Measurements from ENCODE around the gene C9orf152. TPM values are rescaled to one million over a fixed set of nuclear protein-coding genes. Genes with fewer than 3 reads are reported as not detected.

C9orf152 gene
- total RNA-seq (under 0.01 TPM in 1 of 2 replicates, not detected in the other), polyA plus RNA-seq (not detected in 2 replicates), polyA minus RNA-seq (ENCODE audit: low replicate concordance) (not detected in 2 replicates)
- 0.24 TPM in 1 of 2 replicates, not detected in the other for polyA plus RNA-seq (2012)

GRCh38 chr9:110208031-110208430, at the start of gene C9orf152:
TSS of gene C9orf152 (minus strand) at chr9:110208159. CDS start at chr9:110207579, 580 bp downstream.
- TF ChIP-seq EZH2 (IDR thresholded peaks at IDR 0.05; ENCODE audit: low read length, missing control alignments) (no peak), CTCF (conservative IDR thresholded peaks at IDR 0.05 in 1 of 2, IDR thresholded peaks at IDR 0.05 in 1 of 2; ENCODE audit: low read depth in 1 of 2, low read length in 2 of 2) (no peak)
- DNase-seq (ENCODE audit: low read depth in 2 of 2) = no peak

GRCh38 chr9:110257097-110257841, 49.3 kb upstream of the C9orf152 start:
- Histone ChIP-seq H3K4me2 (ENCODE audit: extremely low read depth, insufficient read depth, low read length) (peak overlapping the region; percentile 99), H3K79me2 (ENCODE audit: control insufficient read depth, insufficient read depth, low read length) (peaks cover 40% of the 10 kb centered on the region), H3K27me3 (ENCODE audit: control insufficient read depth, insufficient read depth, low read length) (no peaks in the 10 kb centered on the region), H3K9me3 (ENCODE audit: control insufficient read depth, insufficient read depth, low read depth, low read length) (no peaks in the 10 kb centered on the region), H3K36me3 (ENCODE audit: control insufficient read depth, insufficient read depth, low read length) (no peaks in the 10 kb centered on the region), H3K27ac (ENCODE audit: insufficient read depth, low read length) (peak overlapping the region; percentile 98), H3K4me3 (replicated peaks in 1 of 4; ENCODE audit: control extremely low read depth in 1 of 4, insufficient read depth in 1 of 4, low read depth in 3 of 4, low read length in 4 of 4) (peak overlapping the region; percentile 55 to 85 (median 70)), H2AFZ (ENCODE audit: low read length) (peak overlapping the region; percentile 87), H4K20me1 (ENCODE audit: control insufficient read depth, extremely low read depth, insufficient read depth, low read length) (peaks cover 8% of the 10 kb centered on the region), H3K9ac (ENCODE audit: insufficient read depth, low read length) (peak overlapping the region; percentile 91), H3K4me1 (ENCODE audit: control insufficient read depth, extremely low read depth, insufficient read depth, low read length) (peaks cover 8% of the 10 kb centered on the region)
- peak in 1 of 2 donors; percentile 26 for DNase-seq (ENCODE audit: low read depth in 2 of 2)
- TF ChIP-seq CTCF (conservative IDR thresholded peaks at IDR 0.05 in 1 of 2, IDR thresholded peaks at IDR 0.05 in 1 of 2; ENCODE audit: low read depth in 1 of 2, low read length in 2 of 2) (no peak), EZH2 (IDR thresholded peaks at IDR 0.05; ENCODE audit: low read length, missing control alignments) (no peak)

More at GRCh38 chr9:110208031-110208430, at the start of gene C9orf152:
- H2AFZ ChIP-seq (ENCODE audit: low read length) = no peak within 1 kb of the TSS
- no peak within 1 kb of the TSS for H3K9ac ChIP-seq (ENCODE audit: insufficient read depth, low read length)
- H3K4me2 ChIP-seq (ENCODE audit: extremely low read depth, insufficient read depth, low read length) = no peak within 1 kb of the TSS
- H3K27me3 ChIP-seq (ENCODE audit: control insufficient read depth, insufficient read depth, low read length) = peaks cover 11% of the 10 kb centered on the region
- H3K27ac ChIP-seq (ENCODE audit: insufficient read depth, low read length) = no peak within 1 kb of the TSS
- no peaks in the 10 kb centered on the region for H3K79me2 ChIP-seq (ENCODE audit: control insufficient read depth, insufficient read depth, low read length)
- no peak within 1 kb of the TSS for H3K4me3 ChIP-seq (replicated peaks in 1 of 4; ENCODE audit: control extremely low read depth in 1 of 4, insufficient read depth in 1 of 4, low read depth in 3 of 4, low read length in 4 of 4)
- H3K4me1 ChIP-seq (ENCODE audit: control insufficient read depth, extremely low read depth, insufficient read depth, low read length) = no peaks in the 10 kb centered on the region
- H3K9me3 ChIP-seq (ENCODE audit: control insufficient read depth, insufficient read depth, low read depth, low read length) = no peaks in the 10 kb centered on the region
- H3K36me3 ChIP-seq (ENCODE audit: control insufficient read depth, insufficient read depth, low read length) = no peaks in the 10 kb centered on the region
- no peaks in the 10 kb centered on the region for H4K20me1 ChIP-seq (ENCODE audit: control insufficient read depth, extremely low read depth, insufficient read depth, low read length)

- Histone ChIP-seq H4K20me1 (ENCODE audit: control insufficient read depth, extremely low read depth, insufficient read depth, low read length) (peaks cover 8% of the 10 kb centered on the region), H3K9me3 (ENCODE audit: control insufficient read depth, insufficient read depth, low read depth, low read length) (no peaks in the 10 kb centered on the region), H3K79me2 (ENCODE audit: control insufficient read depth, insufficient read depth, low read length) (peaks cover 48% of the 10 kb centered on the region), H3K4me3 (replicated peaks in 1 of 4; ENCODE audit: control extremely low read depth in 1 of 4, insufficient read depth in 1 of 4, low read depth in 3 of 4, low read length in 4 of 4) (peak within 1 kb of the TSS; percentile 71 to 88 (median 84)), H3K4me1 (ENCODE audit: control insufficient read depth, extremely low read depth, insufficient read depth, low read length) (peaks cover 8% of the 10 kb centered on the region), H2AFZ (ENCODE audit: low read length) (peak within 1 kb of the TSS; percentile 87), H3K9ac (ENCODE audit: insufficient read depth, low read length) (peak within 1 kb of the TSS; percentile 91), H3K27ac (ENCODE audit: insufficient read depth, low read length) (peak within 1 kb of the TSS; percentile 98), H3K4me2 (ENCODE audit: extremely low read depth, insufficient read depth, low read length) (peak within 1 kb of the TSS; percentile 99), H3K27me3 (ENCODE audit: control insufficient read depth, insufficient read depth, low read length) (no peaks in the 10 kb centered on the region), H3K36me3 (ENCODE audit: control insufficient read depth, insufficient read depth, low read length) (no peaks in the 10 kb centered on the region)
- TF ChIP-seq EZH2 (IDR thresholded peaks at IDR 0.05; ENCODE audit: low read length, missing control alignments) (no peak), CTCF (conservative IDR thresholded peaks at IDR 0.05 in 1 of 2, IDR thresholded peaks at IDR 0.05 in 1 of 2; ENCODE audit: low read depth in 1 of 2, low read length in 2 of 2) (no peak)
- DNase-seq (ENCODE audit: low read depth in 2 of 2) = peak; percentile 86 to 88
These were observed 48.6 kb upstream of the C9orf152 start, which contains the start of gene TXN for GRCh38 chr9:110256380-110257096. TSS of gene TXN (minus strand) at chr9:110256507. CDS start at chr9:110256435, 72 bp downstream.
